GOT3 (cell line): ENCODE data around the gene CDCA5.

Experiments
- DNase-seq: peaks from one replicate; lab custom pipeline; 2025; ENCODE audit warnings: mixed read lengths; lab: John Stamatoyannopoulos, UW

CDCA5 gene

GRCh38 chr11:65071907-65072630 lies 11.8 kb downstream of the CDCA5 start:
- no peak for DNase-seq

- DNase-seq, result no peak
Observed at GRCh38 chr11:65069217-65069616, 14.6 kb downstream of the CDCA5 start.

- DNase-seq, result no peak
Observed at GRCh38 chr11:65067446-65067845, 16.4 kb downstream of the CDCA5 start.

- no peak for DNase-seq
Observed at GRCh38 chr11:65066805-65067291, 17.0 kb downstream of the CDCA5 start.

- no peak for DNase-seq
Observed at GRCh38 chr11:65066315-65066714, 17.5 kb downstream of the CDCA5 start.

GRCh38 chr11:65065851-65066250 lies 18.0 kb downstream of the CDCA5 start:
- no peak for DNase-seq

- DNase-seq, result no peak
Observed at GRCh38 chr11:65064847-65065240, 19.0 kb downstream of the CDCA5 start.

- DNase-seq, result no peak
Observed at GRCh38 chr11:65063532-65063931, 20.3 kb downstream of the CDCA5 start.

GRCh38 chr11:65060913-65061408 lies 22.9 kb downstream of the CDCA5 start:
- peak; percentile 99 for DNase-seq

- DNase-seq, result no peak
Observed at GRCh38 chr11:65059959-65060824, 23.6 kb downstream of the CDCA5 start.

- DNase-seq, result no peak
Observed at GRCh38 chr11:65059523-65059922, 24.3 kb downstream of the CDCA5 start.

- DNase-seq, result no peak
Observed at GRCh38 chr11:65058419-65059054, 25.3 kb downstream of the CDCA5 start, which contains the start of gene NAALADL1. Gene NAALADL1 (minus strand): TSS chr11:65058553. CDS start chr11:65058521, 32 bp downstream.

- no peak for DNase-seq
Observed at GRCh38 chr11:65058012-65058411, 25.8 kb downstream of the CDCA5 start.

- no peak for DNase-seq
Observed at GRCh38 chr11:65057526-65057925, 26.3 kb downstream of the CDCA5 start.

- no peak for DNase-seq
Observed at GRCh38 chr11:65056999-65057398, 26.8 kb downstream of the CDCA5 start.

- no peak for DNase-seq
Observed at GRCh38 chr11:65055538-65055937, 28.3 kb downstream of the CDCA5 start.

- DNase-seq, result no peak
Observed at GRCh38 chr11:65053827-65054508, 29.9 kb downstream of the CDCA5 start.

- no peak for DNase-seq
Observed at GRCh38 chr11:65051398-65051858, 32.4 kb downstream of the CDCA5 start.

GRCh38 chr11:65047581-65048422 lies 36.0 kb downstream of the CDCA5 start:
- no peak for DNase-seq

GRCh38 chr11:65045728-65046127 lies 38.1 kb downstream of the CDCA5 start:
- no peak for DNase-seq

- no peak for DNase-seq
Observed at GRCh38 chr11:65045061-65045460, 38.8 kb downstream of the CDCA5 start.
